HuH-7.5 (cell line): Measurements from ENCODE around the gene COL4A3.
"Not testable (repeated sequence)": the region's sequence is repeated elsewhere in the genome, so short reads cannot be mapped to it uniquely, and the experiment has no call there.

Source experiments
- DNase-seq: peaks from one replicate; pipeline ENCODE4 v3.0.0; 2011; ENCODE audit warnings: low spot score

The COL4A3 gene

GRCh38 chr2:227207573-227207972 is 43.1 kb downstream of the COL4A3 start:
- no peak for DNase-seq

DNA sequence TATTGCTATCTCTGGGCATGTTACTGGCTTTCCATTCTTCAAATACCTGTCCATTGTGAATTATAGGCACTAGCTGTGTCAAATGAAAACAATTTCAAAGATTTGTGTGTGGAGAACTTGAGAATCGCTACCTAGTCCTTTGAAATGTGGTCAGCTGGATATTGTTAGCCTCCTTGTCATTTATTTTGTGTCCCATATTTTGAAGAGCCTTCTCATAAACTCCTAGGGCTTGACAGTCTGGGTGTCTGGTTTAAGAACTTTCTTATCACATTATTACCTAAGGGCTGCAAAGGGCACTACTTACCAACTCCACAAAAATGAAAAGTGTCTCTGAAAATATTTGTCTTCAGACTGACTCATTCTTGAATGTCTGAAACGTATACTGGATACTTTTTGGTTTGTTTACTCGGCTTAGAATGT is 50.2 kb downstream of the COL4A3 start:
- no peak for DNase-seq

GRCh38 chr2:227219312-227220105 is 55.1 kb downstream of the COL4A3 start:
- no peak for DNase-seq

GRCh38 chr2:227221120-227221519 is 56.7 kb downstream of the COL4A3 start:
- DNase-seq: no peak

- DNase-seq: no peak
These were observed 57.9 kb downstream of the COL4A3 start for GRCh38 chr2:227222292-227222691.

GRCh38 chr2:227225641-227226040 is 61.2 kb downstream of the COL4A3 start:
- DNase-seq: not testable (repeated sequence)

DNA sequence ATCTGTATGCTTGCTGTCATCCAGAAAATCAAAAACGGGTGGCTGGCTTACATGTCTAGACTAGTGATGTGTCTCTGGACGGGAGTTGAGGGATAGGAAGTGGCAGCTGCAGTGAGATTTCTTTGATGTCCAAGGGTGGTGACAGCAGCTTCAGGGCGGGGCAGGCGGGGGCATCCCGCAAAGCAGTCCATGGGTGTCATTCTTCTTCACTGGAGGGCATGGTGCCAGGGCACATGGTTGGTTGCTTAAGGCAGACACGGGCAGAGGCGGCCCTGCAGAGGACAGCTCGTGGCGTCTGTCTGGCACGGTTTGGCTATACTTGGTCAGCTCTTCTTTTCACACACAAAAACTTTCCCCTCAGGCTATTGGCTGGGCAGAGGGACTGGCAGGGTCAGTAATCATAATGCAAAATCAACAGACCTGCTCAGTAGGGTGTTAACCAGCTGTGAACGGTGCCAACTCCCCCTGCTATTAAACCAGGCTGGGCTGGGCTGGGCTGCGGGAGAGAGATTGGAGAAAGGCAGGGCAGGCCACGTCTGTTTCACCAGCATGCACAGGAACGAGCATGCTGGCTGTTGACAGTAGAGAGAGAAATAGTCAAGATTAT is 63.7 kb downstream of the COL4A3 start:
- DNase-seq: no peak

DNA sequence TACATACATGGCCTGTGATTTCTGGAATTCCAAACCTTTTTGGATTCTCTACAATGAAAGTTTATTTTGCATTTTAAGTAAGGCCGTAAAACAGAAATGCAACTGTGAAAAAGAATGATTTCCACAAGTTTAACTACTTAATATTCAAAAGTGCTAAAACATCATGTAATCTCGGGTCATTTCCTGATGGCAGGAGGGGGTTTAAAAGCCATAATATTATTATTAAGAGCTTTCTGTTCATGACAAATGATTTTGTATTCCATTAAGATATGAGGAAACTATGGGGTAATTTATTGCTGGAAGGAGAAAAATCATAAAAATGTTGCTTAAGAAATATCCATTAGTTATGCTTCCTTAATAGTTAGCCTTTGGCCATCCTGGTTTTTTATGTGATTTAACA is 65.7 kb downstream of the COL4A3 start:
- DNase-seq: no peak

DNA sequence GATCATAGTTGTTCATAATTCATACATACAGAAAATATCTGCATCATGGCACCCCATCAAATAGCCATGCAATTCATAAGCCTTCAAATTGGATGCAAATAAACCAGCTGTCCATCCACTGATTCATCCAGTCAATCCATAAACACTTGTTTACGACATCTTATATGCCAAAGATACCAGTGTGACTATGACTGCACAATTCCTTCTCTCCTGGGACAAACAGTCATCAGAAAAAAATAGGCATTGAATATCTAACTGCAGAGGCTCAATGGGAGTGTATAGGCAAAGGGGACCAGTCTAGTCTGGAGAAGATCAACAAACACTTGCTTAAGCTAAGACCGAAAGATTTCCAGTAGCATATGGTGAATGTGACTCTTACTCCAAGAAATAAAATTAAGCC is 70.0 kb downstream of the COL4A3 start:
- DNase-seq: no peak

GRCh38 chr2:227237786-227238185 is 73.4 kb downstream of the COL4A3 start:
- no peak for DNase-seq

- no peak for DNase-seq
These were observed 74.1 kb downstream of the COL4A3 start for GRCh38 chr2:227238238-227239237.

GRCh38 chr2:227241005-227241404 is 76.6 kb downstream of the COL4A3 start:
- DNase-seq: no peak

- no peak for DNase-seq
These were observed 84.5 kb downstream of the COL4A3 start for GRCh38 chr2:227248876-227249275.

GRCh38 chr2:227252831-227253230 is 88.4 kb downstream of the COL4A3 start:
- no peak for DNase-seq

DNA sequence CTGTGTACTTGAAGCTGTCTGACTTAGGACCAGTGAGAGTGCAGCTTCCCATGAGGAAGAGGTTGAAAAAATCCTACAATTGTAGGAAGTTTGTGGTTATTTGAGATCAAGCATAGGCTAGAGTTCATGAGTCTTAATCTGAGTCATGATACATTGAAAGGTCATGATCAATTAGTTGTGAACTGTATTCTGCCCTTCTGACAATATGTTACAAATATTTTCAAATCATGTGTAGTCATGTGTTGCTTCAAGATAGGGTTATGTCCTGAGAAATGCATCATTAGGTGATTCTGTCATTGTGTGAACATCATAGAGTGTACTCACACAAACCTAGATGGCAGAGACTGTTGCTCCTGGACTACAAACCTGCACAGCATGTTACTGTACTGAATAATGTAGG is 92.2 kb downstream of the COL4A3 start:
- no peak for DNase-seq

GRCh38 chr2:227257820-227258219 is 93.4 kb downstream of the COL4A3 start:
- DNase-seq: no peak

- DNase-seq: no peak
These were observed 95.6 kb downstream of the COL4A3 start for GRCh38 chr2:227260041-227260440.

DNA sequence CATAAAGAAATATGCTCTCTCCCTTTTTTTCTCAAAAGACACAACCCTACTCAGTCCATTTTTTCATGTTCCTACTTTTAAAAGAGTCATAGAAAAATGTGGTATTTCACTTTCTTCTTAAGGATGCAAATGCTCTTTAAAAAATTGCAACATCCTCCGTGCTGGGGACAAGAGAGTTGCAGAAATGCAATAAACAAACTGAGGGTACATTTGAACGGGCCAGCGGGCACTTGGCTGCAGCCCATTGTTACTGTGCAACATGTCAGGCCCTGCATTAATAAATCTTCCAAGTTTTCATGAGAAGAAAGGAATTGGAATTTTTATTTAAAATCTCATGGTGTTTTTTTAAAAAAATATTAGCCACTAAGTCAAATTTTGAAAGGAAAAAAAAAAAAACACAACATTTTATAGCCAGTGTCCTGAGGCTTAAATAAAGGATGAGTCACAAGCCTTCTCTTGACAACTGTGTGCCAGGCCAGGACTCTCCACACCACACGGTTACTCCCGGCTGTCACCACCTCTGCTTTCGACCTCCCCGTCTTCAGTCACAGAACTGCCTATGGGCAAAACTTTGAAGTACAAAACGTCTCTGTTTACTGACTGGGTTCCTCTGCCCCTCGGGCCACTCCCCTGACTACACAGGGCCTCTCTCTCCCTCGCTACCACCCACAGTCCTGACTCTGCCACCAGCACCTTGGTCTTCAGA is 103.1 kb downstream of the COL4A3 start:
- DNase-seq: no peak

GRCh38 chr2:227280895-227281294 is 116.5 kb downstream of the COL4A3 start:
- DNase-seq: no peak

GRCh38 chr2:227285741-227286236 is 121.4 kb downstream of the COL4A3 start:
- no peak for DNase-seq

GRCh38 chr2:227287771-227288170 is 123.3 kb downstream of the COL4A3 start:
- DNase-seq: no peak

GRCh38 chr2:227292314-227292713 is 127.9 kb downstream of the COL4A3 start:
- no peak for DNase-seq
